MCF 10A (cell line): ENCODE results near the gene MVD. TPM values are rescaled to one million over a fixed set of nuclear protein-coding genes. Genes with fewer than 3 reads are reported as not detected.
"Not testable (repeated sequence)": the region's sequence is repeated elsewhere in the genome, so short reads cannot be mapped to it uniquely, and the experiment has no call there.

ENCODE experiments used
- BruUV-seq: library from RNA; stranded (reverse); fragments of 400-500 nt; replicated peaks from 2 replicates; lab custom pipeline; 2021; lab: Mats Ljungman, UMichigan
- CTCF ChIA-PET: fragments of 300-600 bp; sonication (Branson Sonifier 250); formaldehyde crosslinking; extraction: SDS; loops from one replicate; lab custom pipeline; 2021; ENCODE audit warnings: antibody characterized with exemption, inconsistent platforms; lab: Yijun Ruan, JAX
- POLR2A ChIA-PET: fragments of 300-600, 350-650 bp; sonication (Branson Sonifier 250); formaldehyde crosslinking; extraction: SDS; loops from one replicate; lab custom pipeline; 2020; ENCODE audit warnings: antibody characterized with exemption, inconsistent platforms; lab: Yijun Ruan, JAX
- DNase-seq: peaks from one replicate; pipeline ENCODE4 v3.0.0-alpha.2; 2018; ENCODE audit not compliant: unreplicated experiment
- H3K27ac Mint-ChIP-seq: one replicate; pipeline ENCODE4 v1.8.0; 2022; ENCODE audit warnings: mild to moderate bottlenecking, low read depth, mixed read lengths; ENCODE audit not compliant: unreplicated experiment
- H3K27me3 Mint-ChIP-seq: one replicate; pipeline ENCODE4 v1.8.0; 2022; ENCODE audit warnings: mixed read lengths; ENCODE audit not compliant: insufficient read depth, unreplicated experiment
- H3K36me3 Mint-ChIP-seq: one replicate; pipeline ENCODE4 v1.8.0; 2022; ENCODE audit warnings: mild to moderate bottlenecking, moderate library complexity, mixed read lengths; ENCODE audit not compliant: insufficient read depth, unreplicated experiment
- H3K4me1 Mint-ChIP-seq: one replicate; pipeline ENCODE4 v1.8.0; 2022; ENCODE audit warnings: mixed read lengths; ENCODE audit not compliant: insufficient read depth, unreplicated experiment
- H3K4me3 Mint-ChIP-seq: one replicate; pipeline ENCODE4 v1.8.0; 2022; ENCODE audit warnings: mild to moderate bottlenecking, moderate library complexity, mixed read lengths; ENCODE audit not compliant: unreplicated experiment
- H3K9me3 Mint-ChIP-seq: one replicate; pipeline ENCODE4 v1.8.0; 2022; ENCODE audit warnings: mixed read lengths; ENCODE audit not compliant: unreplicated experiment
- CTCF ChIP-seq: fragments of 200-600 bp; IDR thresholded peaks from one replicate; pipeline ENCODE4 v1.8.0; 2022; ENCODE audit warnings: antibody characterized with exemption, mild to moderate bottlenecking; ENCODE audit not compliant: unreplicated experiment
- intact Hi-C: fragments of 100-400 bp; cut with micrococcal nuclease; formaldehyde crosslinking; loops from 2 replicates; pipeline ENCODE4 v1.14.1; 2022
- total RNA-seq: library from RNA; stranded (reverse); gene quantifications from 2 replicates; pipeline ENCODE4 v1.2.3, GENCODE V29; 2022

The MVD gene
- total RNA-seq, 1 experiment from 2014 or later: 32.4 TPM

- no peak for TF ChIP-seq CTCF
- no peak for DNase-seq
- H3K27ac Mint-ChIP-seq: no peak overlapping the region
- POLR2A ChIA-PET: no interaction called here
- no peaks in the 10 kb centered on the region for H3K27me3 Mint-ChIP-seq
- no peak overlapping the region for H3K4me3 Mint-ChIP-seq
- no peaks in the 10 kb centered on the region for H3K9me3 Mint-ChIP-seq
- CTCF ChIA-PET: interaction anchor here (0.6 kb wide), 1 partner anchor 27 kb away, joined by 3 read pairs; no protein-coding TSS in a partner anchor
- BruUV-seq: no TSS peak
- intact Hi-C loops: no loop called here
- no peaks in the 10 kb centered on the region for H3K36me3 Mint-ChIP-seq
- no peaks in the 10 kb centered on the region for H3K4me1 Mint-ChIP-seq
These were observed 7.1 kb upstream of the MVD start for GRCh38 chr16:88669980-88670379.

- POLR2A ChIA-PET, H3K36me3 Mint-ChIP-seq, CTCF ChIA-PET, intact Hi-C loops, BruUV-seq, H3K4me3 Mint-ChIP-seq, H3K27ac Mint-ChIP-seq, H3K4me1 Mint-ChIP-seq, H3K9me3 Mint-ChIP-seq, DNase-seq, H3K27me3 Mint-ChIP-seq: not testable (repeated sequence)
These were observed 6.6 kb upstream of the MVD start for GRCh38 chr16:88669493-88669892.

GRCh38 chr16:88667461-88667860, 4.6 kb upstream of the MVD start:
- no TSS peak for BruUV-seq
- Mint-ChIP-seq H3K27ac (no peak overlapping the region), H3K27me3 (no peaks in the 10 kb centered on the region), H3K4me1 (no peaks in the 10 kb centered on the region), H3K4me3 (no peak overlapping the region), H3K36me3 (no peaks in the 10 kb centered on the region), H3K9me3 (no peaks in the 10 kb centered on the region)
- CTCF ChIA-PET: interaction anchor here (1.4 kb wide), 1 partner anchor 12 kb away, joined by 3 read pairs; no protein-coding TSS in a partner anchor
- no peak for TF ChIP-seq CTCF
- no peak for DNase-seq
- POLR2A ChIA-PET: interaction anchor here (0.6 kb wide), 1 partner anchor 1053 kb away, joined by 3 read pairs; the partner anchor contains the start of gene VPS9D1
- intact Hi-C loops: no loop called here

- Mint-ChIP-seq H3K9me3 (no peaks in the 10 kb centered on the region), H3K36me3 (no peaks in the 10 kb centered on the region), H3K4me1 (no peaks in the 10 kb centered on the region), H3K27ac (no peak overlapping the region), H3K4me3 (no peak overlapping the region), H3K27me3 (no peaks in the 10 kb centered on the region)
- TF ChIP-seq CTCF: no peak
- CTCF ChIA-PET: interaction anchor here (0.8 kb wide), 1 partner anchor 71 kb away, joined by 4 read pairs; no protein-coding TSS in a partner anchor
- no peak for DNase-seq
- no TSS peak for BruUV-seq
- intact Hi-C loops: no loop called here
- POLR2A ChIA-PET: interaction anchor here (0.7 to 0.8 kb wide), 2 partner anchors 21 to 72 kb away, joined by 3 to 4 read pairs; no protein-coding TSS in a partner anchor
These were observed 2.7 kb upstream of the MVD start for GRCh38 chr16:88665570-88665969.
